ENCODE data around the gene BORCS6. TPM values are rescaled to one million over a fixed set of nuclear protein-coding genes. Genes with fewer than 3 reads are reported as not detected.
"Not testable (repeated sequence)": the region's sequence is repeated elsewhere in the genome, so short reads cannot be mapped to it uniquely, and the experiment has no call there.

The BORCS6 gene
- total and polyA plus RNA-seq, 9 donors, result 3.7 to 5.7 (median 5.0) TPM

DNA sequence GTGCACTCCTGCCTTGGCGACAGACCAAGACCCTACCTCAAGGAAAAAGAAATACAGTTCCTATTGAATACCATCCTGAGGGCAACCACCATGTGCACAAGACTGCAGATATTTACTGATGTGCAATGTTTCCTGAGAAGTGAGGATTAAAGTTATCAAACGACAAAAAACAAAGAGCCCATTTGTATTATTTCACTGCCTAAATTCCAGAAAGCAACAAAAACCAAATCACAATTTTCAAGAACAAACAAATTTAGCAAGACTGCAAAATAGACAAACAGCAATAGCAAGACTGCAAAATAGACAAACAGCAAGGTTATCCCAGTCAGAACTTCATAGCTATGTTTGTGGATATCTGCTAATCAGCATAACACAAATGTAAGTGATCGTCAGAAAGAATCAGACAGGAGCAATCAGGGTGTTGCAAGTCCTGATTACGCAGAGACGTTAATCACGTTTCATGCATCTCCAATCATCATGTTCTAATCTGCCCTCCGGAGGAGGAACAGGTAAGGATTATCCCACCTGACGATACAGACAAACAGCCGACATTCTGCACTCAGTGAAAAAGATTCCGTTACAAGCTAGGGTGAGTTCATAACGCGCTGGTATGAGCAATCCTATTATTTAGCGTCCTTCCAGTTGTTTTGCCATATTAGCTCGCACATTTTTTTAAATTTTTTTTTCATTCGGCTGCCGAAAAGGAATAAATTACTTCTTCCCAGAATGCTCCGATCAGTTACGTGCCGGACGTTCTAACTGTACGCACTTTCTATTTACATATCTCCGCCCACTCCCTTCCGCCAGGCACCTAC is 16.7 kb downstream of the BORCS6 start:
- H3K27me3 ChIP-seq (ENCODE audit: control insufficient read depth, insufficient read depth, low read length), result no peaks in the 10 kb centered on the region
- no peaks in the 10 kb centered on the region for H3K9me3 ChIP-seq (replicated peaks; ENCODE audit: control insufficient read depth, low read depth, low read length)
- H3K4me3 ChIP-seq (ENCODE audit: low read length), result peak overlapping the region; percentile 40
- peaks cover 33% of the 10 kb centered on the region for H3K4me1 ChIP-seq (ENCODE audit: control insufficient read depth, insufficient read depth, low read length)
- peak; percentile 99 for DNase-seq
- peak overlapping the region; percentile 99 for H3K27ac ChIP-seq (ENCODE audit: low read length)
- 0% methylated on average over 17 of the region's 23 CpGs for WGBS (ENCODE audit: insufficient coverage)
- no peaks in the 10 kb centered on the region for H3K36me3 ChIP-seq (ENCODE audit: control insufficient read depth, insufficient read depth, low read length)

DNA sequence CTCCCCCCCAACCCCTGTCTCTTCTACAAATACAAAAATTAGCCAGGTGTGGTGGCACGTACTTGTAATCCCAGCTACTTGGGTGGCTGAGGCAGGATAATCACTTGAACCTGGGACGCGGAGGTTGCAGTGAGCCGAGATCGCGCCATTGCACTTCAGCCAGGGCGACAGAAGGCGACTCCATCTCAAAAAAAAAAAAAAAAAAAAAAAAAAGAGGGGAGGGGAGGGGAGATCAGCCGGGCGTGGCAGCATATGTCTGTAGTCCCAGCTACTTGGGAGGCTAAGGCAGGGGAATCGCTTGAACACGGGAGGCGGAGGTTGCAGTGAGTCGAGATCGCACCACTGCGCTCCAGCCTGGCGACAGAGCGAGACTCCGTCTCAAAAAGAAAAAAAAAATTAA is 19.8 kb downstream of the BORCS6 start:
- not testable (repeated sequence) for H3K9me3 ChIP-seq (replicated peaks; ENCODE audit: control insufficient read depth, low read depth, low read length); H3K27me3 ChIP-seq (ENCODE audit: control insufficient read depth, insufficient read depth, low read length); H3K4me3 ChIP-seq (ENCODE audit: low read length); H3K36me3 ChIP-seq (ENCODE audit: control insufficient read depth, insufficient read depth, low read length); DNase-seq; H3K27ac ChIP-seq (ENCODE audit: low read length)
- H3K4me1 ChIP-seq (ENCODE audit: control insufficient read depth, insufficient read depth, low read length), result peaks cover 16% of the 10 kb centered on the region
- WGBS (ENCODE audit: insufficient coverage), result 75% methylated on average over 6 of the region's 19 CpGs

DNA sequence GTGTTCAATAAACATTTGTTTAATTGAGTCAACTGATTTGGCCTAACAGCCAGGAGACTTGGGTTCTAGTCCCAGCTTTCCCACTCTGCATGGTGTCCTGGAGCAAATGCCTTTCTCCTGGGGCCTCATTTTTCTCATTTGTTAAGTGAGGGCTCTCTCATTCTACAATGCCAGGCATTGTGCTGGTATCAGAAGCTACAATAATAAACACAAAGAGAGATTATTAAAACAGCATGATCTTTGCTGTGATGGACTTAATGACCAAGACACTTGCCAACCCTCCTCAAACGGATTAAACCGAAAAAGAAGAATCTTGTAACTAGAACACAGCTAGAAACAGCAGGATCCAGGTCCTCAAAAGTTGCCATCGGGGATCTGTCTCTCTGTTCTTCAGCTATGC is 22.5 kb downstream of the BORCS6 start:
- H3K9me3 ChIP-seq (replicated peaks; ENCODE audit: control insufficient read depth, low read depth, low read length), result no peaks in the 10 kb centered on the region
- no peaks in the 10 kb centered on the region for H3K36me3 ChIP-seq (ENCODE audit: control insufficient read depth, insufficient read depth, low read length)
- H3K27ac ChIP-seq (ENCODE audit: low read length), result no peak overlapping the region
- H3K4me3 ChIP-seq (ENCODE audit: low read length), result no peak overlapping the region
- H3K27me3 ChIP-seq (ENCODE audit: control insufficient read depth, insufficient read depth, low read length), result no peaks in the 10 kb centered on the region
- 64% methylated on average over 2 of the region's 3 CpGs for WGBS (ENCODE audit: insufficient coverage)
- H3K4me1 ChIP-seq (ENCODE audit: control insufficient read depth, insufficient read depth, low read length), result peaks cover 24% of the 10 kb centered on the region
- DNase-seq, result no peak

DNA sequence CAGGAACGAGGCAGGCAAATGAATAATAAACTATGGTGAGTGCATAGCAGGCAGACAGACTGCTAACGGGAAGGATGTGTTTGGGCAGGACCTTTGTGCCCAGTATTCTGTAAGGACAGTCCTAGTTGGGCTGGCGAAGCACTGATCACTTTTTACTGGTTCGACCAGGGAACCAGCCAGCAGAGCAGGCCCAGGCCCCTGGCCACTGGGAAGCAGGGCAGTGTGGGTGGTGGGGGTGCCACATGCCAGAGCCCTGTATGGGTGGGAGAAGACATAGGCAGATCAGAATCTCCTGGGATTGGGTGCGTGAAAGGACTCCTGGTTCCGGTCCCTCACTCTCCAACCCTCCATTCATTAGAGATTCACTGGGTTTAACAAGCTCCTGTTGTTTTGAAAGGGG is 23.2 kb downstream of the BORCS6 start:
- WGBS (ENCODE audit: insufficient coverage), result 74% methylated on average over 3 of the region's 6 CpGs
- DNase-seq, result no peak
- no peaks in the 10 kb centered on the region for H3K36me3 ChIP-seq (ENCODE audit: control insufficient read depth, insufficient read depth, low read length)
- H3K27me3 ChIP-seq (ENCODE audit: control insufficient read depth, insufficient read depth, low read length), result no peaks in the 10 kb centered on the region
- no peak overlapping the region for H3K4me3 ChIP-seq (ENCODE audit: low read length)
- peaks cover 26% of the 10 kb centered on the region for H3K4me1 ChIP-seq (ENCODE audit: control insufficient read depth, insufficient read depth, low read length)
- H3K27ac ChIP-seq (ENCODE audit: low read length), result no peak overlapping the region
- H3K9me3 ChIP-seq (replicated peaks; ENCODE audit: control insufficient read depth, low read depth, low read length), result no peaks in the 10 kb centered on the region

- DNase-seq, result no peak
- peaks cover 19% of the 10 kb centered on the region for H3K36me3 ChIP-seq (ENCODE audit: control insufficient read depth, insufficient read depth, low read length)
- WGBS (ENCODE audit: insufficient coverage), result 53% methylated on average over 3 of the region's 6 CpGs
- H3K27ac ChIP-seq (ENCODE audit: low read length), result peak overlapping the region; percentile 96
- no peaks in the 10 kb centered on the region for H3K9me3 ChIP-seq (replicated peaks; ENCODE audit: control insufficient read depth, low read depth, low read length)
- H3K4me3 ChIP-seq (ENCODE audit: low read length), result no peak overlapping the region
- H3K4me1 ChIP-seq (ENCODE audit: control insufficient read depth, insufficient read depth, low read length), result peaks cover 38% of the 10 kb centered on the region
- no peaks in the 10 kb centered on the region for H3K27me3 ChIP-seq (ENCODE audit: control insufficient read depth, insufficient read depth, low read length)
Measured at GRCh38 chr17:8164815-8165131, 25.2 kb downstream of the BORCS6 start.

- no peak overlapping the region for H3K4me3 ChIP-seq (ENCODE audit: low read length)
- WGBS (ENCODE audit: insufficient coverage), result 0% methylated on average over 1 of the region's 13 CpGs
- peaks cover 38% of the 10 kb centered on the region for H3K4me1 ChIP-seq (ENCODE audit: control insufficient read depth, insufficient read depth, low read length)
Measured at GRCh38 chr17:8163978-8164814, 25.8 kb downstream of the BORCS6 start.

DNA sequence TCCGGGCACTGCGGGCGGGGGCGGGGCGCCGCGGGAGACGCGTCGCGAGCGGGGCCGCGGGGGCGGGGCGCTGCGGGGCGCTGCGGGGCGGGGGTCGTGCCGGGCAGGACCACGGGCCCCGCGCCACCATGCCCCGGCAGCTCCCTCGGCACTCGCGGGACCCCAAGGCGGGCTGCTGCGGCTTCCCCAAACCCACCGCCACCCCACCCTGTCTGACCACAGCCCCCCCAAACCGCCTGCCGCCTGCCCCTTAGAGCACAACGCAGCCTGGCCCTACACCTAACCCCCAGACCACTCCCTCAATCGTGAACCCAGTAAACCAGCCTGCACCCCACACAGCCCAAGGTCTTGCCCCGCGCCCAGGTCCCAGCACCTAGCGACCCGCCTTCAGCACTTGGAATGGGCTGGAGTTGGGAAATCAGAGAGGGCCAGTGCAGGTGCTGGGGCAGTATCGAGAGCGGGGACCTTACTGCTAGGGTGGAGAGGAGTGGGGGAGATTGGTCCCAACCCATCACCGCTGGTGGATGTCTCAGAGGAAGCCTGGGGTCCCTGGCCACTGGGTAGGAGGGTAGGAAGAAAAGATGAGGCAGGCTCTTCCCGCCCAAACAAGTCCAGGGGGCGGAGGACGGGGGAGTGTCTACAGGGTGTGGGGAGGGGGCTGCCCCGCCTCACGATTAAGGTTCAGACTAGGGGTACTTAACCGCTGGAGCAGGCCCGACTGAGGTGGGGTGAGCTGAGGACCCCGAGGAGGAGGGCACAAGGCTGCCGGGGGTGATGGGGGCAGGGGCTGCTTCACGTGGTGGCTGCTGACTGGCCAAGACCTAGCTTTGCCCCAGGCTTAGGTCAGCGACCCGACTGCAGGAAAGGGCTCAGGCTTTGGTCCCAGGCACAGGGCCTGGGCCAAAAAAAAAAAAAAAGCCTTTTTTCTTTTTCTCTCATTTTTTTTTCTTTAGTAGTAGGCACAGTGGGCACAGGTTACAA is 26.7 kb downstream of the BORCS6 start:
- WGBS (ENCODE audit: insufficient coverage), result under 1% methylated on average over 47 of the region's 55 CpGs
- H3K4me3 ChIP-seq (ENCODE audit: low read length), result peak overlapping the region; percentile 83
- peaks cover 43% of the 10 kb centered on the region for H3K4me1 ChIP-seq (ENCODE audit: control insufficient read depth, insufficient read depth, low read length)
- no peaks in the 10 kb centered on the region for H3K9me3 ChIP-seq (replicated peaks; ENCODE audit: control insufficient read depth, low read depth, low read length)
- peak overlapping the region; percentile 96 for H3K27ac ChIP-seq (ENCODE audit: low read length)
- no peaks in the 10 kb centered on the region for H3K27me3 ChIP-seq (ENCODE audit: control insufficient read depth, insufficient read depth, low read length)
- DNase-seq, result peak; percentile 59
- H3K36me3 ChIP-seq (ENCODE audit: control insufficient read depth, insufficient read depth, low read length), result peaks cover 30% of the 10 kb centered on the region

More at GRCh38 chr17:8163978-8164814, 25.8 kb downstream of the BORCS6 start:
- Histone ChIP-seq H3K36me3 (ENCODE audit: control insufficient read depth, insufficient read depth, low read length) (peaks cover 25% of the 10 kb centered on the region), H3K9me3 (replicated peaks; ENCODE audit: control insufficient read depth, low read depth, low read length) (no peaks in the 10 kb centered on the region), H3K27ac (ENCODE audit: low read length) (peak overlapping the region; percentile 96), H3K27me3 (ENCODE audit: control insufficient read depth, insufficient read depth, low read length) (no peaks in the 10 kb centered on the region)
- DNase-seq, result peak; percentile 78

GRCh38 chr17:8162233-8162996 is 27.6 kb downstream of the BORCS6 start, which contains the start of gene VAMP2:
TSS of gene VAMP2 (minus strand) at chr17:8162948. CDS start at chr17:8162879, 69 bp downstream.
- Histone ChIP-seq H3K27me3 (ENCODE audit: control insufficient read depth, insufficient read depth, low read length) (no peaks in the 10 kb centered on the region), H3K9me3 (replicated peaks; ENCODE audit: control insufficient read depth, low read depth, low read length) (no peaks in the 10 kb centered on the region), H3K27ac (ENCODE audit: low read length) (peak within 1 kb of the TSS; percentile 97), H3K36me3 (ENCODE audit: control insufficient read depth, insufficient read depth, low read length) (peaks cover 30% of the 10 kb centered on the region), H3K4me1 (ENCODE audit: control insufficient read depth, insufficient read depth, low read length) (peaks cover 44% of the 10 kb centered on the region), H3K4me3 (ENCODE audit: low read length) (peak within 1 kb of the TSS; percentile 96)
- under 1% methylated on average over 75 of the region's 75 CpGs for WGBS (ENCODE audit: insufficient coverage)
- DNase-seq, result peak; percentile 92
